ENCODE results near the gene STK38L. TPM values are rescaled to one million over a fixed set of nuclear protein-coding genes. Genes with fewer than 3 reads are reported as not detected.

The STK38L gene
- total and polyA plus RNA-seq, 2 of the 8 experiments (the other 6 are each of a cell fraction or from before 2014, with no cell fraction given) = 8.1 to 63.6 TPM

DNA sequence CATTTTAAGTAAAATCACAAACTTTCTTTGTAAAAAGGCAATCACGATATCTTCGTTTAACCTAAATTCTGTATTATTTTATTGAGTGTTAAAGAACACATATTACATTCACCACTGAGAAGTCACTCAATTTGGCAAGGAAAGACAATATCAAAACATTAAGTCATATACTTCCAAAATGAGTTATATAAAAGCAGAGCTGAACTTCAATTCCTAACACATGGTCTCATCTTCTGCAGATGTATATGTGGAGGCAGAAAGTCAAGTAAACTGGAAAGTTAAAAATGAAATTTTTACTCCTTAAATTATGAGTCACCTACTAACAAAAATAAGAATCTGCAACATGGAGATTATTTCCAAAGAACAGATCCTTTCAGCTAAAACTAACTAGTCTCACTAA lies 117.3 kb downstream of the STK38L start (continued):
- no peak for TF ChIP-seq BCL11A (IDR thresholded peaks at IDR 0.05; ENCODE audit: low read depth in 2 of 2, low read length in 2 of 2)
- TF ChIP-seq, protein P1, sequence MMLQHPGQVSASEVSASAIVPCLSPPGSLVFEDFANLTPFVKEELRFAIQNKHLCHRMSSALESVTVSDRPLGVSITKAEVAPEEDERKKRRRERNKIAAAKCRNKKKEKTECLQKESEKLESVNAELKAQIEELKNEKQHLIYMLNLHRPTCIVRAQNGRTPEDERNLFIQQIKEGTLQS (IDR thresholded peaks at IDR 0.05; ENCODE audit: insufficient read depth, low read depth, low read length) = no peak

All from H1 (cell line).